PFSK-1 (cell line): ENCODE measurements around the gene EPN1.

Experiments
- FOXP2 ChIP-seq: optimal IDR thresholded peaks from 2 replicates; pipeline ENCODE3; 2011; ENCODE audit warnings: borderline replicate concordance, control low read depth, inconsistent platforms; ENCODE audit not compliant: insufficient read depth; ENCODE audit errors: extremely low read length, extremely low read depth
- POLR2AphosphoS5 ChIP-seq: IDR thresholded peaks from 2 replicates; pipeline ENCODE4 v1.6.1; 2012; ENCODE audit warnings: low read depth, mild to moderate bottlenecking, control low read depth, low read length, moderate library complexity
- SIN3A ChIP-seq: IDR thresholded peaks from 2 replicates; pipeline ENCODE4 v1.6.1; 2012; ENCODE audit warnings: mild to moderate bottlenecking, low read length, moderate library complexity, borderline replicate concordance; ENCODE audit not compliant: insufficient read depth
- TAF1 ChIP-seq: IDR thresholded peaks from 2 replicates; pipeline ENCODE4 v1.6.1; 2012; ENCODE audit warnings: low read length, control low read depth, borderline replicate concordance; ENCODE audit not compliant: insufficient read depth
- TF ChIP-seq, protein P1 (sequence below), 2 experiments: IDR thresholded peaks; 2 replicates each; pipeline versions ENCODE4 v1.6.1 to v1.8.0; 2011 to 2012; ENCODE audit warnings: low read depth in 2 of 2, low read length in 2 of 2, control low read depth in 1 of 2, inconsistent platforms in 1 of 2, mild to moderate bottlenecking in 1 of 2, moderate library complexity in 1 of 2; ENCODE audit not compliant: insufficient read depth in 1 of 2

EPN1 gene

DNA sequence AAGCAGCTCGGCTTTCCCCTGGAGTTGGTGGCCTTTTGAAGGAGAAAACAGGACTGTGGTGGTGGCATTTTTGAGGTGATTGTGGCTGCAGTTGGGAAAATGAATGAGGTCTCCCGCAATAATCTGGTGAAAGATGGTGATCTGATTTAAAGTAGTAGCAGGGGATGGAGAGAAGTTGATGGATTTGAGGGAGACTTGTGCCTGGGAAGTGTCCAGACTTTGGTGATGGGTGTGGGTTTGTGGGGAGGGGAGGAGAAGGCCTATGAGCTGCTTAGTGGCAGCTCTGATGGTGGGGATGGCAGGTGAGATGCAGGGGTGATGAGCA, 4.0 kb upstream of the EPN1 start:
- TF ChIP-seq POLR2AphosphoS5 (no peak), SIN3A (no peak), TAF1 (no peak), FOXP2 (no peak)
- TF ChIP-seq, protein P1, sequence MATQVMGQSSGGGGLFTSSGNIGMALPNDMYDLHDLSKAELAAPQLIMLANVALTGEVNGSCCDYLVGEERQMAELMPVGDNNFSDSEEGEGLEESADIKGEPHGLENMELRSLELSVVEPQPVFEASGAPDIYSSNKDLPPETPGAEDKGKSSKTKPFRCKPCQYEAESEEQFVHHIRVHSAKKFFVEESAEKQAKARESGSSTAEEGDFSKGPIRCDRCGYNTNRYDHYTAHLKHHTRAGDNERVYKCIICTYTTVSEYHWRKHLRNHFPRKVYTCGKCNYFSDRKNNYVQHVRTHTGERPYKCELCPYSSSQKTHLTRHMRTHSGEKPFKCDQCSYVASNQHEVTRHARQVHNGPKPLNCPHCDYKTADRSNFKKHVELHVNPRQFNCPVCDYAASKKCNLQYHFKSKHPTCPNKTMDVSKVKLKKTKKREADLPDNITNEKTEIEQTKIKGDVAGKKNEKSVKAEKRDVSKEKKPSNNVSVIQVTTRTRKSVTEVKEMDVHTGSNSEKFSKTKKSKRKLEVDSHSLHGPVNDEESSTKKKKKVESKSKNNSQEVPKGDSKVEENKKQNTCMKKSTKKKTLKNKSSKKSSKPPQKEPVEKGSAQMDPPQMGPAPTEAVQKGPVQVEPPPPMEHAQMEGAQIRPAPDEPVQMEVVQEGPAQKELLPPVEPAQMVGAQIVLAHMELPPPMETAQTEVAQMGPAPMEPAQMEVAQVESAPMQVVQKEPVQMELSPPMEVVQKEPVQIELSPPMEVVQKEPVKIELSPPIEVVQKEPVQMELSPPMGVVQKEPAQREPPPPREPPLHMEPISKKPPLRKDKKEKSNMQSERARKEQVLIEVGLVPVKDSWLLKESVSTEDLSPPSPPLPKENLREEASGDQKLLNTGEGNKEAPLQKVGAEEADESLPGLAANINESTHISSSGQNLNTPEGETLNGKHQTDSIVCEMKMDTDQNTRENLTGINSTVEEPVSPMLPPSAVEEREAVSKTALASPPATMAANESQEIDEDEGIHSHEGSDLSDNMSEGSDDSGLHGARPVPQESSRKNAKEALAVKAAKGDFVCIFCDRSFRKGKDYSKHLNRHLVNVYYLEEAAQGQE (IDR thresholded peaks at IDR 0.05; ENCODE audit: insufficient read depth in 1 of 2, low read depth in 2 of 2, low read length in 2 of 2), result no peak

DNA sequence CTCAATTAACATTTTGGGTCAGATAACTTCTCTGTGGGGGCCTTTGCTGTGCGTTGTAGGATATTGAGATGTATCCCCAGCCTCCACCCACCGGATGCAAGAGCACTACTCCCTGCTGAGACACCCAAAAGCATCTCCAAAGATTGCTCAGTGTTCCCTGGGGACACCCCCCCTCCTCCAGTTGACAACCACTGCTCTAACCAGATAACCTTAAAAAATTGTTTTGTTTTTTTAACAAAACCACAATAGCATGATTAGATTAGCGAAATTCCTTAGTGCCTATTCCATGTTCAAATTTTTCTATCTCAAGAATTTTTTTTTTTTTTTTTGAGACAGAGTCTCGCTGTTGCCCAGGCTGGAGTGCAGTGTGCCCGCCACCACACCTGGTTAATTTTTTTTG, 2.6 kb upstream of the EPN1 start:
- TF ChIP-seq TAF1 (no peak), SIN3A (no peak), POLR2AphosphoS5 (no peak), FOXP2 (no peak)
- TF ChIP-seq, protein P1 (IDR thresholded peaks at IDR 0.05; ENCODE audit: insufficient read depth in 1 of 2, low read depth in 2 of 2, low read length in 2 of 2), result no peak

DNA sequence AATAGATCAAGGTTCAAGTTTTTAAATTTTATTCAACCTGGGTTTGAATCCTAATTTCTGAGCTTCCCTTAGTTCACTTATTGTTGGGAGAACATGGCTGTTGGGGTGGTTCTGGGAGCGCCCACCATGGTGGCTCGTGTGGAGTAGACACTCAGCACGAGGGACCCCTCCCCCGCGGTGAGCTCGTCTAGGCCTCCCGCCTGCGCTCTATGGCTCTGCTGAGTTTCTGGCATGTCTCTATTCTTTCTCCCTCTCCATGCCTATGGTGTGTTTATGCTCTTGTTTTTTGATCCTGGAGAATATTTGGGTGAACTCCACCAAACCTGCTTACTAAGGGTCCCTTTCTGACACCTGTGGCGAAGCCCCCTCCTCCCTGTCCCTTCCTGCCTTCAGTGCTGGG, 1.6 kb upstream of the EPN1 start:
- no peak for TF ChIP-seq SIN3A
- no peak for TF ChIP-seq FOXP2
- TF ChIP-seq, protein P1 (IDR thresholded peaks at IDR 0.05; ENCODE audit: insufficient read depth in 1 of 2, low read depth in 2 of 2, low read length in 2 of 2), result no peak
- TF ChIP-seq TAF1, result no peak
- no peak for TF ChIP-seq POLR2AphosphoS5

DNA sequence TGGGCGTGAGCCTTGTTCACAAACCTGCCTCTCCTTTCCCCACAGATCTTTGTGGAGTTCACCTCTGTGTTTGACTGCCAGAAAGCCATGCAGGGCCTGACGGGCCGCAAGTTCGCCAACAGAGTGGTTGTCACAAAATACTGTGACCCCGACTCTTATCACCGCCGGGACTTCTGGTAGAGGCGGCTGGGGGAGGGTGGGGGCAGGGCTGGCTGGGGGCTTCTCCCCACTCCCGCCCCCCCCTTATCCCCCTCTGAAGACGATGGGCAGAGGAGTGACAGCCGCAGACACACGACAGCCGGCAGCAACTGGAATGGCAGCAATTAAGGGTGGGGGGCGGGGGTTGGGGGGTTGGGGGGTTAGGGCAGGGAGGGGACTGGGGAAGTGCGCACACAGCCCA, 1.1 kb upstream of the EPN1 start:
- TF ChIP-seq FOXP2, result no peak
- TF ChIP-seq SIN3A, result no peak
- TF ChIP-seq, protein P1 (IDR thresholded peaks at IDR 0.05; ENCODE audit: insufficient read depth in 1 of 2, low read depth in 2 of 2, low read length in 2 of 2), result no peak
- no peak for TF ChIP-seq POLR2AphosphoS5
- no peak for TF ChIP-seq TAF1

DNA sequence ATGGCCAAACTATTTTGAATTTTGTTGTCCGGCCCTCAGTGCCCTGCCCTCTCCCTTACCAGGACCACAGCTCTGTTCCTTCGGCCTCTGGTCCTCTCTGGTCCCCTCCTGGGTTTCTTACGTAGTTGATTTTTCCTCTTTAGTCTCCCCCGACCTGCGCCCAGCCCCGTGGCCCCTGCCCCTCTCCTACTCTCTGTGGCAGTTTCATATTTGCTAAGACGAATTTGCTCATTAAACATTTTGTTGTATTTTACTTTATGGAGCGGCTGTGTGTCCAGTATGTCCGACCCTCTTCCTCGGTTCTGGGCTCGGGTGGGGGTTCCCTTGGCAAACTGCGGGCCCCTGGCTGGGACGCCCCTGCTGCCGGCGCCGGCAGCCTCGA, 576 bp upstream of the EPN1 start:
- TF ChIP-seq SIN3A (no peak), POLR2AphosphoS5 (no peak), FOXP2 (no peak), TAF1 (no peak)
- TF ChIP-seq, protein P1 (IDR thresholded peaks at IDR 0.05; ENCODE audit: insufficient read depth in 1 of 2, low read depth in 2 of 2, low read length in 2 of 2), result no peak
